Measurements from ENCODE around the gene KY.
"Not testable (repeated sequence)": the region's sequence is repeated elsewhere in the genome, so short reads cannot be mapped to it uniquely, and the experiment has no call there.

The KY gene

GRCh38 chr3:134600685-134601463, 49.9 kb downstream of the KY start:
- peak; percentile 88 for DNase-seq

- DNase-seq, result no peak
Measured at GRCh38 chr3:134600206-134600605, 50.6 kb downstream of the KY start.

- DNase-seq, result no peak
Measured at GRCh38 chr3:134598763-134599545, 51.9 kb downstream of the KY start.

GRCh38 chr3:134597390-134597970, 53.3 kb downstream of the KY start:
- DNase-seq, result no peak

GRCh38 chr3:134594986-134595385, 55.8 kb downstream of the KY start:
- DNase-seq, result not testable (repeated sequence)

GRCh38 chr3:134594331-134594741, 56.5 kb downstream of the KY start:
- DNase-seq, result no peak

- no peak for DNase-seq
Measured at GRCh38 chr3:134592806-134593205, 58.0 kb downstream of the KY start.

GRCh38 chr3:134590766-134591165, 60.1 kb downstream of the KY start:
- DNase-seq, result no peak

- DNase-seq, result no peak
Measured at GRCh38 chr3:134579141-134579665, 71.6 kb downstream of the KY start.

GRCh38 chr3:134576831-134577230, 74.0 kb downstream of the KY start:
- no peak for DNase-seq

- DNase-seq, result no peak
Measured at GRCh38 chr3:134576426-134576825, 74.4 kb downstream of the KY start.

GRCh38 chr3:134569899-134570298, 80.9 kb downstream of the KY start:
- DNase-seq, result not testable (repeated sequence)

GRCh38 chr3:134568790-134569189, 82.0 kb downstream of the KY start:
- no peak for DNase-seq

GRCh38 chr3:134567605-134568004, 83.2 kb downstream of the KY start:
- DNase-seq, result no peak

GRCh38 chr3:134564991-134565390, 85.8 kb downstream of the KY start:
- DNase-seq, result no peak

GRCh38 chr3:134563601-134564000, 87.2 kb downstream of the KY start:
- no peak for DNase-seq

- no peak for DNase-seq
Measured at GRCh38 chr3:134562055-134562454, 88.8 kb downstream of the KY start.

- DNase-seq, result no peak
Measured at GRCh38 chr3:134559591-134559990, 91.2 kb downstream of the KY start.
